HS-27A (cell line): ENCODE measurements around the gene CH25H.

ENCODE experiments used
- DNase-seq: peaks from one replicate; pipeline ENCODE4 v3.0.0-alpha.2; 2012; ENCODE audit warnings: low read depth, missing footprints

The CH25H gene

DNA sequence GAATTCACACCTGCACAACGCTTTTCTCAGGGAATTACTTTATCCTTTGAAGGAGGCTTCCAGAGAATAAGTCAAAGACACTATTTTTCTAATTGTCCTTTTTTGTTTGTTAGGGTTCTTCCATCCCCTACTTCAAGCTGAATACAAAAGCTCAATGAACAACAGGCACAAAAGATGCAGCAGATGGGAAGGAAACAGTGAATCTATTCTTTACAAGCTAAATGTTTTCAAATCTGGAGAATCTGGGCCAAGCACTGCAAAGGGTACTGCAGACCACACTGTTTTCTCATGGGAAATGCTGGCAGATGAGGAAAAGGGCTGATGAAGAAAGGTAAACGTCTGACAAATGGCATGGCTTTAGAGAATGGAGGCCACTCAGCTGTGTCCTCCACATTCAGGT is 25.9 kb upstream of the CH25H start:
- no peak for DNase-seq

DNA sequence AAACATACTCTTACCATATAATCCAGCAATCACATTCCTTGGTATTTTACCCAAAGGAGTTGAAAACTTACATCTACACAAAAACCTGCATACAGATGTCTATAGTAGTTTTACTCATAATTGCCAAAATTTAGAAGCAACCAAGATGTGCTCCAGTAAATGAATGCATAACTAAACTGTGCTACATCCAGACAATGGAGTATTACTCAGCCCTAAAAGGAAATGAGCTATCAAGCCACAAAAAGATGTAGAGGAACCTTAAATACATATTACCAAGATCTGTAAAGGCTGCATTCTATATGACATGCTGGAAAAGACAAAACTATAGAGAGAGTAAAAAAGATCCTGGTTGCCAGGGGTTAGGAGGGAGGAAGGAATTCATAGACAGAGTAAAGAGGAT is 21.8 kb upstream of the CH25H start:
- no peak for DNase-seq

DNA sequence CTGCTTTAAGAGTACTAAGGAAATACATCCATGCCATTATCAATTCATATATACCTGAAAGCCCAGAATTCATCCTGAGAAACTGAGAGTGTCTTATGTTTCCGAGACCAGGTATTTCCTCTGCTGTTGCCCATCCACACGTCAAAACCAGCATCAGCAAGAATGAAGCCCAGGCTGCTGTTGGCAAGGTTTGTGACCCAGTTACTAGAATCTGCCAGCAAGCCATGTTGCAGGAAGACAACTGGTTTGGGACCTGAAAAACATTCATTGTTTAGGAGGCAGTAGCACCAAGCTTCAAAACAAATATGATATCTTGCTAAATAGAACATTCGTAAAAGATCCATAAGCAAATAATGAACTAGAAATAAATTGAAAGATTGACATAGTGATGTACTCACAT is 21.0 kb upstream of the CH25H start:
- no peak for DNase-seq

DNA sequence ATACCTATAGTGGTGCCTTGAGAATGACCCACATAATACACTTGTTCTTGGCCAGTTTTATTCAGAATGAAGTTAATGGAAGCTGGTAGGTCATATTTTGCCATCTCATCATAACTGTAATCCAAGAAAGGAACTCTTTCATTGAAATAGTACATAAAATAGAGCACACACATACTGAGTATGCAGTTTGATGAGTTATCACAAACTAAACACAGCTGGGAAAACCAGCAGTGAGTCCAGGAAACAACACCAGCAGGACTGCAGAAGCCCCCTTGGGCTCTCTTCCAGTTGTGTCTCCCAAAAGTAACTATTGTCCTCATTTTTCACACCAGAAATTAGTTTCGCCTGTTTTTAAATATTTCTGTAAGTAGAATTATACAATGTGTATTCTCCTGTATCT is 19.8 kb upstream of the CH25H start:
- DNase-seq, result no peak

- no peak for DNase-seq
These were observed 17.8 kb upstream of the CH25H start for GRCh38 chr10:89224739-89225443.

DNA sequence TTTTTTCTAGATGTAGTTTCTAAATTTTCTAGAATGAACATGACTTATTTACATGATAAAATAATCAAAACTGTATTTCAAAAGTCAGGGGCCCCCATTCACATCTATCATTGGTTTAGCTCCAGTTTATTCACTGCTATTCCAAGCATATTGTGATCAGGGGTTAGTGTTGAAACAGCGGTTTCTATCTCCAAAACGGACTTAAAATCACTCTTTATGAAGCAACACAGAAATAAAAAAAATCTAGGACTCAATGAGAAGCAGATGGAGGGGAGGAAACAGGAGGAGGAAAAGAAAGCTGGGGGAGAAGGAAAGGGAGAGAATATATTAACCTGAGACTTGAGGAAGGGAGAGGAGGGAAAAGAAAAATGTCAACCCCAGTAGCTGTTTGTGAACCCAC is 14.8 kb upstream of the CH25H start:
- no peak for DNase-seq

DNA sequence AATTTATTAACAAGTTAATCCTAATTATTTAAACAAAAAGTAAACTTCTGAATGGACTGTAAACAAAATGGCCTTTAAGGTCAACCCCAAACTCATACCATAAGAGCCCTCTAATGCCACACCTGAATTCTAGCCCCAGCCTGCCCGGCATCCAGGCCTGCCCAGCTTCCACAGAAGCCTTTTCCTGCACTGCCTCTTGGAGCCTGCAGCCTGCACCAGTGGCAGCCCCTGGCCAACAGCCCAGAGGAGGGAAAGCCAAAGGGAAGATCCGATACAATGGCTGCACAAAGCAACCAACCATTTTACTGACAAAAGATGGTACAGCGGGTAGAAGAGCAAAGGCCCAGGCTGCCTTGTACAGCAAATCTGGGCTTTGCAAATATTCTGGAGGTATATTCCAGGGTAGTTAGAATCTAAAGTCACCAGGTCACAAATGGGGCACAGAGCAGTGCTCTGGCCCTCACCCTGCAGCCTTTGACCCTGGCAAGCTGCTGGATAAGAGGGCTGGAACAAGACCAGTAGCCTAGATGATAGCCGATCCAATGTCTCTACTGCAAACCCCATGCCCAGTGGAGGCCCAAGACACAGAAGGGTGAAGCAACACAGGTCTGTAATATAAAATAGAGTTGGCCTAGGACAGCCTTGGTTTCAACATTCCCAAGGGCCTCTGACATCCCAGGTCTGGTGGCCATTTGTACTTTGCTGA is 12.5 kb upstream of the CH25H start:
- DNase-seq, result no peak

DNA sequence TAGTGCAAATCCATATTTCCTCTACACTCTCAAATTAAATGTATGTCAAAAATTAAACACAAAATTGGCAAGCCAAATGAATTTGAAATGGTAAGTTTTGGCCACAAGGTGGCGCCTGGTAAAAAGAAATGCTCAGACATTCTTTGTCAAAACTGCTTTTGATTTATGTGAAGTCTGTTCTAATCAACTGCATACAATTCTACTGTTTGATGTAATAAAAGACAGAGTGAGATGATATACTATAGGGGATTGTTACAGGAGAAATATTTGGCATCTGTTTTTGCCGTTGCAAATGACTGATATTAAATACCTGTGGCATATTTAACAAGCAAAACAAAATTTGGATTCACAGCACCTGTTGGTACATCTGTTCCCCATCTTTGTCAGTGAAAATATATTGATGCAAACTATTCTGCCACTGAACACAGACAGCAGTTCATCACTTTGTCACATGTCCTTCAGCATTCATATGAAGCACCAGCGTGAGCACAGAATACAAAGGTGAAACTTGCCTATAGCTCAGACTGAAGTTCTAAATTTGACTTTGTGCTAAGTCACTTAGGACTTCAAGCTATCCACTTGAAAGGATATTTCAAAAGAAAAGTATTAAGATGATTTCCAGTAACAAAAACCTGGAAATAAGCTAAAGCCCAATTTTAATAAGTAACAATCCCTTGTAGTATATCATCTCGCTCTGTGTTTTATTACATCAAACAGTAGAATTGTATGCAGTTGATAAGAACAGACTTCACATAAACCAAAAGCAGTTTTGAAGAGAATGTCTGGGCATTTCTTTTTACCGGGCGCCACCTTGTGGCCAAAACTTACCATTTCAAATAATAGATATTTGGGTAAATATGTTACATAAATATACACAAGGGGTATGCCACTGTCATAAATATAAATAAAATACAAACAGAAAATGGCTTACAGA is 10.2 kb upstream of the CH25H start:
- no peak for DNase-seq

DNA sequence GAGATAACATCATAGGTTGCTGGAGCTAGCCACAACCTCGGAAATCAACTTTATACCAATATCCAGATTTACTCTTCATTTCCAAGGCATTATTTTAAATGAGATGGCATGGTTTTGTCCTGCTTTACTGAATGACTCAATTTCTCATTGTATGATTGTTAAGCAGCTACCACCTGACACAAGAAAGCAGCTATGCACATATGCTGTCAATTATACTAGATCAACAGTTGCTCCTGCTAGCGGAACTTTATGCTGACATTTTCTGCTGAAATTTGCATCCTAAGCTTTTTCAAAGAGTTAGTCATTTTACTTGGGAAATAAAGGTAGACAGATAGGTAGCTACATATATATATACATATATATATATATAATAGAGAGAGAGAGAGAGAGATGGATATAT is 8.9 kb upstream of the CH25H start:
- DNase-seq, result no peak

DNA sequence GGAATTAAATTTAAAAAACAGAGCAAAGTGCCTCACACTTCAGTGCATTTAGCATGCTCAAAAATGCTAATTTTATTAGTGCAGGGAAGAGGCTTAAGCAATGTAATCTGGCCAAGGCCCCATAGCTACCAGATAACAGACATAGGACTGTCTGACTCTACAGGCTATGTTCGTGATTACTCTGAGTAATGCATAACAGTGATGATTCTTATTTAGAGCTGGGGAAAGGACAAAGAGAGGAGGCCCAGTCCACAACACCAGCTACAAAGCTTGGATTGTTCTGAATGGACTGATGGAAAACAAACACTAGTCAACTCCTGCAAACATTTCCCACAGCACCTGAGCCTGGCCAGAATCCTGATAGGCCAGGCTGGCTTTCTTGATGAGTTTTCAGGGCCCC is 8.4 kb upstream of the CH25H start:
- no peak for DNase-seq

DNA sequence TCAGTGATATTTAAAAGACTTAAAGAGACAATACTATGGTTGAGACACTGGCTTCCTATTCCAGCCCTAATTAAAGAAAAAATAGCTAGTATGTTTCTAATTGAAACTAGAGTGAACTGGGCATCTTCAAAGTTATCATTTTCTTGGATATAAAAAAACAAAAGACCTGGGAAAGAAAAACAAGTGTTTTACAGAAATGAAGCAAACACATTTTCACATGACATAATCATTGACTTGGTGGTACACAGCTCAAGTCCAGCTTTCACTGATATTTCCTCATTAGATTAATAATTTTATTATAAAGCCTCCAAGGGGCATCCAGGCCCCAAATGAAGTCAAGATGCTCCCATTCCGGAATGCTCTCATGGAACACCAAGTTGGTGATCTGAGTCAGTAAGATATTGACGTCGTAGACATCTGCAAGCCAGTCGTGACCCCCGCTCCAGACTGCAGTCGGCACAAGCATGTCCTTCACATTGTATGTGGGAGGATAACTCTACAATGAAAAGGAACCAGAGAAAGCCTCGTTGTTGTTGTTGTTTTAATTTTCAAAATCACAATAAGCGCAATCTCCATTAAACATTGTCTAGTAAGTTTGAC is 7.5 kb upstream of the CH25H start:
- no peak for DNase-seq

DNA sequence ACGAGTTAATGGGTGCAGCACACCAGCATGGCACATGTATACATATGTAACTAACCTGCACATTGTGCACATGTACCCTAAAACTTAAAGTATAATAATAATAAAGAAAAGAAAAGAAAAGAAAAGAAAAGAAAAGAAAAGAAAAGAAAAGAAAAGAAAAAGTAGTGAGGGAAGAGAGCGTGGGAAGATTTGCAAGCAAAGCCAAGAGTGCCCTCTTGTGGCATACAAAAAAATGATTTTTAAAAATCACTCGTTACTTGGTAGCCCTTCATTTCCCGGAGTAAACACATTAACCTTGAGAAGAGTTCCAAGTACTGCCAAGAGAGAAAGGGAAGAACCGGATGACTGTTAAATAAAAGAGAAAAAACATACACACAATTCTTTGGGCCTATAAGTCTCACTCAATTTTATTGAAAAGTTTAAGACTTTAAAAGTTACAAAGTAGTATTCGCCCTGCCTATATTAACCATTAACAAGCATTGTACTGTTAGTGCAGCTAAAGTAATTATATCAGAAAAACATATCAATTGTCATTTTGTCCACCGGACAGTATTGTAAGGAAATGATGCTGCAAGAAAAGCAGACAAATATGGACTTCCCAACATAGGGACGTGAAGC is 6.2 kb upstream of the CH25H start:
- DNase-seq, result no peak

- DNase-seq, result no peak
These were observed 3.8 kb upstream of the CH25H start for GRCh38 chr10:89210794-89211425.

DNA sequence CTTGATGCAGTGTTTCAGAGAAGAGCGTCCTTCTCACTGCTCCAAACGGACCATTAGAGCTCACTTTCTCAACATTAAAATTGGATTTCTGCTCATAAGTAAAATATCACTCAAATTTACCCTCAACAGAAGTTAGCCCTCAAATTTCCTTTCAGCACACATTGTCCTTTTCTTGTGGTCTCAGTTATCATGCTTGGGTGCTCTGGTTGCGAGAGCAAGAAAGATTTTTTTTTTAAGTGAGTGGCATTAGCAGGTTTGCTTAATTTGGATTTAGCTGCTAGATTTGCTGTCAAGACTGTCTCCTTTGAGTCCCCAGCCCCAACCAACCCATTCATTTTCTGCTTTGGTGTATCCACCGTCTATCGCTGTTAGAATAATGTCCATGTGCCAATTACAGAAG is 2.6 kb upstream of the CH25H start:
- DNase-seq, result no peak

- DNase-seq, result no peak
These were observed 859 bp upstream of the CH25H start for GRCh38 chr10:89207801-89208551.

DNA sequence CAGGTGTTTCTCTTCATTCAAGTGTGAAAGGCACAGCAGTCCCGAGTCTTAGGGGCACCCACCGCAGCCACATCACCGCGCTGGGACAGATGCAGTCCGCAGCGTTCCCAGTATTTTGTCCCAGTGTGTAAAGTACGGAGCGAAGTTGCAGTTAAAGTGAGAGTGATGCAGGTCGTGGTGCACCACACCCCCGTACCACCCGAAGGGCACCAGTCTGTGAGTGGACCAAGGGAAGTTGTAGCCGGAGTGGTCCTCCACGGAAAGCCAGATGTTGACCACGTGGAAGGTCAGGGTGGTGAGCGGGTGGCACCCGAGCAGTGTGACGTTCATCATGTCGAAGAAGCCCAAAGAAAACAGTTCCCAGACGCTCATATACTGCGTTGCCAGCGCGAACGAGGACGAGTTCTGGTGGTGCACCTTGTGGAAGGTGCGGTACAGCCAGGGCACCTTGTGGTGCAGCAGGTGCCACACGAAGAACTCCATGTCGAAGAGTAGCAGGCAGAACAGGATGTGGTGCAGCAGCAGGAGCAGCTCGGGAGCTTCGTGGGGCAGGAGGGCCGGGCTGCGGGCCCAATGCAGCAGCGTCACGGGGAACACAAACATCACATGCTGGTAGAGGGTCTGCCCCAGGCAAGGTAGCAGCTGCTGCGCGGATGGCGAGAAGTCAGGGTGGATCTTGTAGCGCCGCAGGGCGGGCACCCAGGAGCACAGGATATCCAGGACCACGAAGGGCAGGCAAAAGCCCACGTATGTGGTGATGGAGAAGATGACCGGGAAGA is 526 bp downstream of the CH25H start:
- no peak for DNase-seq

GRCh38 chr10:89204621-89205185 is 2.4 kb downstream of the CH25H start:
- no peak for DNase-seq

DNA sequence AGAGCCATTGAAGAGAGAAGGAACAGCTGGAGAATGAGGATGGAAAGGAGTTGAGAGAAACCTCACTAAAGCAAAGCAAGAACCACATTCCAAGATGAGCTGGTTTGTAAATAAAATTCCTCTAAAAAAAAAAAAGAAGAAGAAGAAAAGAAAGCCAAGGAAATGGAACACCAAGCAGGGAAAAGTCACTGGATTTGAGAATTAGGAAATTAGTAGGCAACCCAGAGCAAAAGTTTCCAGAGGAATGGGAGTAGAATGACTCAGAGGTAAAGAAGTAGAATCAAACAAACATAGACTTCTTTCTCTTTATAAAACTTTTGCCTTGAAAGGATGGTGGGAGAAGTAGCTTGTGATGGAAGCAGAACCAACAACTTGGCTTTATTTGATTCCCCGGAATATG is 3.9 kb downstream of the CH25H start:
- DNase-seq, result no peak

- DNase-seq, result no peak
These were observed 5.1 kb downstream of the CH25H start for GRCh38 chr10:89202033-89202425.
